GM23338 (cell line): ENCODE data around the gene ADAMTSL5. TPM values are rescaled to one million over a fixed set of nuclear protein-coding genes. Genes with fewer than 3 reads are reported as not detected.

Experiments used
- ATAC-seq: fragments of 200-7000 bp; cut with Tn5 transposase; 3 replicates; pipeline ENCODE4 v1.9.1; 2020
- DNase-seq: peaks from one replicate; pipeline ENCODE4 v3.0.0-alpha.2; 2015; ENCODE audit warnings: low spot score
- H2AFZ ChIP-seq: fragments of 200-600 bp; sonication (generic); 2 replicates; pipeline ENCODE4 v1.8.0; 2016; ENCODE audit warnings: antibody characterized with exemption, mild to moderate bottlenecking, moderate library complexity
- H3F3A ChIP-seq: fragments of 200-600 bp; sonication (generic); replicated peaks from 2 replicates; pipeline ENCODE4 v1.8.0; 2017; ENCODE audit warnings: antibody characterized with exemption, mixed run types, low read depth
- H3K27ac ChIP-seq: fragments of 200-600 bp; sonication (generic); 2 replicates; pipeline ENCODE4 v1.6.1; 2016; ENCODE audit warnings: low read depth
- H3K27me3 ChIP-seq: fragments of 200-600 bp; sonication (generic); 2 replicates; pipeline ENCODE4 v1.8.0; 2016; ENCODE audit warnings: mild to moderate bottlenecking, mixed run types, moderate library complexity; ENCODE audit not compliant: insufficient read depth
- H3K36me3 ChIP-seq: fragments of 200-600 bp; sonication (generic); 2 replicates; pipeline ENCODE4 v1.8.0; 2016; ENCODE audit warnings: mild to moderate bottlenecking; ENCODE audit not compliant: insufficient read depth
- H3K4me1 ChIP-seq: fragments of 200-600 bp; sonication (generic); 2 replicates; pipeline ENCODE4 v1.8.0; 2016; ENCODE audit warnings: mild to moderate bottlenecking, moderate library complexity; ENCODE audit not compliant: insufficient read depth
- H3K4me2 ChIP-seq: fragments of 200-600 bp; sonication (generic); 2 replicates; pipeline ENCODE4 v1.7.1; 2017; ENCODE audit warnings: mixed run types
- H3K4me3 ChIP-seq: fragments of 200-600 bp; sonication (generic); 2 replicates; pipeline ENCODE4 v1.6.1; 2016; ENCODE audit warnings: mixed run types
- H3K79me2 ChIP-seq: fragments of 200-600 bp; sonication (generic); replicated peaks from 2 replicates; pipeline ENCODE4 v1.8.0; 2017; ENCODE audit warnings: mild to moderate bottlenecking; ENCODE audit not compliant: insufficient read depth
- H3K9me2 ChIP-seq: fragments of 200-600 bp; sonication (generic); 2 replicates; pipeline ENCODE4 v1.8.0; 2017; ENCODE audit not compliant: insufficient read depth
- H4K20me1 ChIP-seq: fragments of 200-600 bp; sonication (generic); replicated peaks from 2 replicates; pipeline ENCODE4 v1.8.0; 2017; ENCODE audit warnings: mild to moderate bottlenecking; ENCODE audit not compliant: insufficient read depth
- H3K27ac Mint-ChIP-seq: 2 replicates; pipeline ENCODE4 v1.8.0; 2020; ENCODE audit warnings: inconsistent platforms, mild to moderate bottlenecking, moderate library complexity, mixed read lengths
- H3K27me3 Mint-ChIP-seq: 3 replicates; pipeline ENCODE4 v1.8.0; 2022; ENCODE audit warnings: low read depth, mild to moderate bottlenecking, moderate library complexity, mixed read lengths, inconsistent platforms; ENCODE audit not compliant: insufficient read depth, poor library complexity
- H3K36me3 Mint-ChIP-seq: 3 replicates; pipeline ENCODE4 v1.8.0; 2021; ENCODE audit warnings: low read depth, mild to moderate bottlenecking, inconsistent platforms, moderate library complexity, mixed read lengths
- H3K4me1 Mint-ChIP-seq: 3 replicates; pipeline ENCODE4 v1.8.0; 2020; ENCODE audit warnings: mild to moderate bottlenecking, inconsistent platforms, mixed read lengths
- H3K4me3 Mint-ChIP-seq: 3 replicates; pipeline ENCODE4 v1.8.0; 2021; ENCODE audit warnings: moderate library complexity, mild to moderate bottlenecking, inconsistent platforms, mixed read lengths
- H3K9me3 Mint-ChIP-seq: 3 replicates; pipeline ENCODE4 v1.8.0; 2020; ENCODE audit warnings: moderate library complexity, mild to moderate bottlenecking, inconsistent platforms, mixed read lengths
- CREB1 ChIP-seq: fragments of 250-450 bp; sonication (Bioruptor Pico); IDR thresholded peaks from 2 replicates; pipeline ENCODE4 v1.5.0; 2020; ENCODE audit warnings: low read depth, mild to moderate bottlenecking, moderate library complexity
- EZH2 ChIP-seq: fragments of 200-600 bp; sonication (generic); IDR thresholded peaks from one replicate; pipeline ENCODE4 v1.8.0; 2017; ENCODE audit warnings: antibody characterized with exemption, mild to moderate bottlenecking, low read depth; ENCODE audit not compliant: unreplicated experiment
- JUNB ChIP-seq: IDR thresholded peaks from one replicate; pipeline ENCODE4 v1.6.1; 2016; ENCODE audit warnings: antibody characterized with exemption; ENCODE audit not compliant: unreplicated experiment
- NANOG ChIP-seq: IDR thresholded peaks from 2 replicates; pipeline ENCODE4 v1.6.1; 2016; ENCODE audit warnings: antibody characterized with exemption, borderline replicate concordance
- REST ChIP-seq: IDR thresholded peaks from one replicate; pipeline ENCODE4 v1.6.1; 2018; ENCODE audit warnings: antibody characterized with exemption; ENCODE audit not compliant: unreplicated experiment
- STAT1 ChIP-seq: IDR thresholded peaks from one replicate; pipeline ENCODE4 v1.6.1; 2016; ENCODE audit warnings: antibody characterized with exemption; ENCODE audit not compliant: unreplicated experiment
- ZNF114 ChIP-seq: fragments of 250-450 bp; sonication (Bioruptor Pico); IDR thresholded peaks from 2 replicates; pipeline ENCODE4 v1.5.0; 2020; ENCODE audit warnings: mild to moderate bottlenecking, moderate library complexity
- ZNF331 ChIP-seq: fragments of 250-450 bp; sonication (Bioruptor Pico); IDR thresholded peaks from 2 replicates; pipeline ENCODE4 v1.5.0; 2020; ENCODE audit warnings: low read depth, mild to moderate bottlenecking, moderate library complexity
- ZNF462 ChIP-seq: fragments of 250-450 bp; sonication (Bioruptor Pico); IDR thresholded peaks from 2 replicates; pipeline ENCODE4 v1.5.0; 2020; ENCODE audit warnings: mild to moderate bottlenecking, moderate library complexity
- polyA plus RNA-seq: library from polyadenylated mRNA; unstranded; fragments of >200 nt; fragmentation: Nextera tagmentation; extraction: Ambion mirVana; gene quantifications from 2 replicates; pipeline ENCODE4 v1.2.1, GENCODE V29; 2016
- total RNA-seq: library from RNA; depleted of rRNA; stranded (reverse); fragments of >200 nt; shearing (Covaris generic); gene quantifications from 2 replicates; pipeline ENCODE4 v1.2.3, GENCODE V29; 2014

ADAMTSL5 gene
- total and polyA plus RNA-seq, 2 experiments from 2014 or later, result 0.10 to 0.97 TPM

- no peaks in the 10 kb centered on the region for H3K4me1 ChIP-seq
- DNase-seq (no peak), ATAC-seq (no peak)
- H3K4me3 ChIP-seq, result no peak overlapping the region
- Mint-ChIP-seq H3K4me3 (no peak overlapping the region), H3K36me3 (no peaks in the 10 kb centered on the region), H3K27me3 (peaks cover 28% of the 10 kb centered on the region), H3K4me1 (no peaks in the 10 kb centered on the region; the same call in 2 of the 3 replicates), H3K27ac (no peak overlapping the region), H3K9me3 (peaks cover 5% of the 10 kb centered on the region; the same call in 2 of the 3 replicates)
- H3K9me2 ChIP-seq, result no peaks in the 10 kb centered on the region
- H2AFZ ChIP-seq, result no peak overlapping the region
- peaks cover 8% of the 10 kb centered on the region; the same call in 1 of the 2 replicates for H3K27me3 ChIP-seq
- TF ChIP-seq ZNF331 (no peak), CREB1 (CRISPR knock-in tag) (no peak), REST (no peak), STAT1 (no peak), ZNF114 (CRISPR knock-in tag) (no peak), NANOG (no peak), EZH2 (no peak), JUNB (no peak), ZNF462 (no peak)
- H3K79me2 ChIP-seq, result no peaks in the 10 kb centered on the region
- no peaks in the 10 kb centered on the region for H4K20me1 ChIP-seq
- no peaks in the 10 kb centered on the region for H3K36me3 ChIP-seq
- peaks cover 9% of the 10 kb centered on the region; the same call in 1 of the 2 replicates for H3F3A ChIP-seq
- H3K27ac ChIP-seq, result no peak overlapping the region
- H3K4me2 ChIP-seq, result no peak overlapping the region
Measured at GRCh38 chr19:1511318-1512317, 1.2 kb downstream of the ADAMTSL5 start.
